Type B pancreatic cell (in vitro differentiated cells): ENCODE measurements around the gene ZFYVE26. TPM values are rescaled to one million over a fixed set of nuclear protein-coding genes. Genes with fewer than 3 reads are reported as not detected.
A peak's percentile ranks its signal among the peaks of the same experiment; 100 is the strongest.

Experiments used
- DNase-seq: peaks from one replicate; pipeline ENCODE4 v3.0.0; 2021; ENCODE audit warnings: mixed read lengths; ENCODE audit not compliant: unreplicated experiment; ENCODE audit errors: extremely low spot score
- H3K27ac Mint-ChIP-seq: 2 replicates; pipeline ENCODE4 v1.8.0; 2021; ENCODE audit warnings: mild to moderate bottlenecking, mixed read lengths
- H3K27me3 Mint-ChIP-seq: 2 replicates; pipeline ENCODE4 v1.8.0; 2021; ENCODE audit warnings: mixed read lengths
- H3K36me3 Mint-ChIP-seq: 2 replicates; pipeline ENCODE4 v1.8.0; 2021; ENCODE audit warnings: mixed read lengths
- H3K4me1 Mint-ChIP-seq: one replicate; pipeline ENCODE4 v1.8.0; 2021; ENCODE audit warnings: mixed read lengths; ENCODE audit not compliant: unreplicated experiment
- H3K4me3 Mint-ChIP-seq: 2 replicates; pipeline ENCODE4 v1.8.0; 2021; ENCODE audit warnings: mild to moderate bottlenecking, mixed read lengths
- H3K9me3 Mint-ChIP-seq: 2 replicates; pipeline ENCODE4 v1.8.0; 2021; ENCODE audit warnings: mixed read lengths
- CTCF ChIP-seq: fragments of 200-600 bp; sonication (generic); conservative IDR thresholded peaks from 2 replicates; pipeline ENCODE4 v1.5.0; 2021; ENCODE audit warnings: antibody characterized with exemption, mild to moderate bottlenecking
- total RNA-seq: library from RNA; stranded (reverse); gene quantifications from 2 replicates; pipeline ENCODE4 v1.2.1, GENCODE V29; 2021; ENCODE audit warnings: low replicate concordance

Gene ZFYVE26
- total RNA-seq, 1 donor from 2014 or later, result 36.6 TPM

GRCh38 chr14:67763158-67763822 is 53.1 kb downstream of the ZFYVE26 start:
- peak overlapping the region; percentile 57 for H3K4me3 Mint-ChIP-seq
- no peaks in the 10 kb centered on the region for H3K27me3 Mint-ChIP-seq
- H3K27ac Mint-ChIP-seq, result peak overlapping the region; percentile 99
- no peak for TF ChIP-seq CTCF
- peaks cover 6% of the 10 kb centered on the region for H3K4me1 Mint-ChIP-seq
- no peak for DNase-seq
- H3K9me3 Mint-ChIP-seq, result no peaks in the 10 kb centered on the region
- peaks cover 12% of the 10 kb centered on the region for H3K36me3 Mint-ChIP-seq

- no peak for DNase-seq
- H3K4me1 Mint-ChIP-seq, result peaks cover 6% of the 10 kb centered on the region
- peaks cover 11% of the 10 kb centered on the region for H3K36me3 Mint-ChIP-seq
- no peaks in the 10 kb centered on the region for H3K27me3 Mint-ChIP-seq
- TF ChIP-seq CTCF, result no peak
- no peak overlapping the region for H3K4me3 Mint-ChIP-seq
- H3K9me3 Mint-ChIP-seq, result no peaks in the 10 kb centered on the region
- H3K27ac Mint-ChIP-seq, result no peak overlapping the region
These were observed 54.3 kb downstream of the ZFYVE26 start for GRCh38 chr14:67762051-67762450.

- DNase-seq, result no peak
- Mint-ChIP-seq H3K27me3 (no peaks in the 10 kb centered on the region), H3K36me3 (peaks cover 13% of the 10 kb centered on the region), H3K9me3 (no peaks in the 10 kb centered on the region), H3K4me1 (no peaks in the 10 kb centered on the region), H3K27ac (no peak overlapping the region), H3K4me3 (no peak overlapping the region)
- TF ChIP-seq CTCF, result no peak
These were observed 56.5 kb downstream of the ZFYVE26 start for GRCh38 chr14:67759916-67760315.

GRCh38 chr14:67757175-67757574 is 59.2 kb downstream of the ZFYVE26 start:
- TF ChIP-seq CTCF, result no peak
- no peak for DNase-seq
- Mint-ChIP-seq H3K4me3 (no peak overlapping the region), H3K27me3 (no peaks in the 10 kb centered on the region), H3K36me3 (peaks cover 26% of the 10 kb centered on the region), H3K9me3 (no peaks in the 10 kb centered on the region), H3K27ac (no peak overlapping the region), H3K4me1 (no peaks in the 10 kb centered on the region)

- Mint-ChIP-seq H3K9me3 (no peaks in the 10 kb centered on the region), H3K27ac (no peak overlapping the region), H3K4me1 (no peaks in the 10 kb centered on the region), H3K4me3 (no peak overlapping the region), H3K27me3 (no peaks in the 10 kb centered on the region), H3K36me3 (peaks cover 29% of the 10 kb centered on the region)
- no peak for TF ChIP-seq CTCF
- no peak for DNase-seq
These were observed 59.9 kb downstream of the ZFYVE26 start for GRCh38 chr14:67756496-67756895.
